SK-N-SH treated with all-trans-retinoic acid at 6 μM for 48 hours (cell line): ENCODE results near the gene ZNF180.

Experiments
- ARNTL ChIP-seq: fragments of 450-650 bp; formaldehyde crosslinking; IDR thresholded peaks from 2 replicates; pipeline ENCODE4 v1.5.0; 2020; ENCODE audit warnings: low read depth, mild to moderate bottlenecking, moderate library complexity, borderline replicate concordance
- BACH2 ChIP-seq: fragments of 250-450 bp; sonication (Bioruptor Pico); IDR thresholded peaks from 2 replicates; pipeline ENCODE4 v1.9.0; 2021; ENCODE audit warnings: mild to moderate bottlenecking, borderline replicate concordance
- CREB5 ChIP-seq: fragments of 250-450 bp; sonication (Bioruptor Pico); IDR thresholded peaks from 2 replicates; pipeline ENCODE4 v1.5.1; 2020; ENCODE audit warnings: low read depth, mild to moderate bottlenecking, moderate library complexity
- POU6F1 ChIP-seq: fragments of 250-450 bp; sonication (Bioruptor Pico); IDR thresholded peaks from 2 replicates; pipeline ENCODE4 v1.8.0; 2021; ENCODE audit warnings: low read depth, mild to moderate bottlenecking, moderate library complexity, borderline replicate concordance
- RARB ChIP-seq: fragments of 250-450 bp; sonication (Bioruptor Pico); IDR thresholded peaks from 2 replicates; pipeline ENCODE4 v1.8.0; 2021; ENCODE audit warnings: mild to moderate bottlenecking, moderate library complexity
- TCF4 ChIP-seq: fragments of 250-450 bp; sonication (Bioruptor Pico); IDR thresholded peaks from 2 replicates; pipeline ENCODE4 v1.8.0; 2021; ENCODE audit warnings: mild to moderate bottlenecking, moderate library complexity, borderline replicate concordance
- ZFP3 ChIP-seq: fragments of 250-450 bp; sonication (Bioruptor Pico); IDR thresholded peaks from 2 replicates; pipeline ENCODE4 v1.5.0; 2020; ENCODE audit warnings: mild to moderate bottlenecking, moderate library complexity
- ZFP30 ChIP-seq: fragments of 450-650 bp; formaldehyde crosslinking; IDR thresholded peaks from 2 replicates; pipeline ENCODE4 v1.5.0; 2022; ENCODE audit warnings: mild to moderate bottlenecking, moderate library complexity
- ZNF565 ChIP-seq: fragments of 450-650 bp; formaldehyde crosslinking; conservative IDR thresholded peaks from 2 replicates; pipeline ENCODE4 v1.5.0; 2020; ENCODE audit warnings: low read depth, mild to moderate bottlenecking, moderate library complexity

- no peak for TF ChIP-seq RARB (CRISPR knock-in tag)
- TF ChIP-seq ZFP30 (CRISPR knock-in tag) = no peak
- TF ChIP-seq ARNTL (CRISPR knock-in tag) = no peak
- no peak for TF ChIP-seq TCF4
- TF ChIP-seq CREB5 (CRISPR knock-in tag) = no peak
- TF ChIP-seq POU6F1 (CRISPR knock-in tag) = no peak
- TF ChIP-seq ZNF565 (CRISPR knock-in tag) = no peak
- no peak for TF ChIP-seq ZFP3 (CRISPR knock-in tag)
- TF ChIP-seq BACH2 (CRISPR knock-in tag) = no peak
Measured at GRCh38 chr19:44529536-44529935, 29.2 kb upstream of the ZNF180 start, which contains the start of gene CEACAM20.
